Astrocyte of the spinal cord (primary cell): Measurements from ENCODE around the gene AKIP1.
"Not testable (repeated sequence)": the region's sequence is repeated elsewhere in the genome, so short reads cannot be mapped to it uniquely, and the experiment has no call there.

Source experiments
- DNase-seq: peaks from one replicate; pipeline ENCODE4 v3.0.0; 2011; ENCODE audit warnings: low read depth, low spot score
- H3K4me3 ChIP-seq: 2 replicates; pipeline ENCODE4 v1.5.1; 2011; ENCODE audit warnings: low read depth, mild to moderate bottlenecking, low read length, moderate library complexity
- CTCF ChIP-seq: IDR thresholded peaks from 2 replicates; pipeline ENCODE4 v1.5.1; 2012; ENCODE audit warnings: low read depth, mild to moderate bottlenecking, low read length, inconsistent platforms
- in situ Hi-C: cut with HindIII; loops from 2 replicates; pipeline ENCODE4 v1.10.0; 2017; ENCODE audit warnings: low sequenced_read_pairs

The AKIP1 gene

GRCh38 chr11:8871171-8871775 lies 39.7 kb upstream of the AKIP1 start:
- in situ Hi-C loops: no loop called here
- H3K4me3 ChIP-seq: peak overlapping the region; percentile 61
- DNase-seq: peak; percentile 93
- TF ChIP-seq CTCF: no peak

- no peak for TF ChIP-seq CTCF
- no peak overlapping the region for H3K4me3 ChIP-seq
- in situ Hi-C loops: no loop called here
- peak; percentile 17 for DNase-seq
Observed at GRCh38 chr11:8871962-8872361, 39.0 kb upstream of the AKIP1 start.

GRCh38 chr11:8873741-8874405 lies 37.1 kb upstream of the AKIP1 start:
- H3K4me3 ChIP-seq: no peak overlapping the region
- in situ Hi-C loops: no loop called here
- no peak for DNase-seq
- no peak for TF ChIP-seq CTCF

- no peak for DNase-seq
- no peak for TF ChIP-seq CTCF
- H3K4me3 ChIP-seq: no peak overlapping the region
- in situ Hi-C loops: no loop called here
Observed at GRCh38 chr11:8878771-8879170, 32.2 kb upstream of the AKIP1 start.

GRCh38 chr11:8881585-8881984 lies 29.4 kb upstream of the AKIP1 start:
- in situ Hi-C loops, DNase-seq, H3K4me3 ChIP-seq: not testable (repeated sequence)

- H3K4me3 ChIP-seq: no peak overlapping the region
- in situ Hi-C loops: no loop called here
- no peak for TF ChIP-seq CTCF
- DNase-seq: no peak
Observed at GRCh38 chr11:8886322-8886721, 24.7 kb upstream of the AKIP1 start.

GRCh38 chr11:8891185-8891584 lies 19.8 kb upstream of the AKIP1 start:
- in situ Hi-C loops: not testable (repeated sequence)

More at GRCh38 chr11:8891185-8891584, 19.8 kb upstream of the AKIP1 start:
- not testable (repeated sequence) for H3K4me3 ChIP-seq, DNase-seq
